CMK (cell line): Measurements from ENCODE around the gene COX18.

Experiments used
- DNase-seq: peaks from one replicate; pipeline ENCODE4 v3.0.0-alpha.2; 2010; ENCODE audit warnings: low read depth

Gene COX18

GRCh38 chr4:73069338-73070073 is at the start of gene COX18:
COX18 (minus strand) TSS chr4:73069716; CDS start chr4:73069649, 67 bp downstream.
- DNase-seq, result peak; percentile 96

GRCh38 chr4:73109493-73109892 is 40.0 kb upstream of the COX18 start:
- no peak for DNase-seq

- DNase-seq, result no peak
Observed at GRCh38 chr4:73104695-73105094, 35.2 kb upstream of the COX18 start.

- no peak for DNase-seq
Observed at GRCh38 chr4:73103799-73104503, 34.4 kb upstream of the COX18 start.

GRCh38 chr4:73099143-73099542 is 29.6 kb upstream of the COX18 start:
- DNase-seq, result no peak

- DNase-seq, result no peak
Observed at GRCh38 chr4:73098713-73099112, 29.2 kb upstream of the COX18 start.

- no peak for DNase-seq
Observed at GRCh38 chr4:73098016-73098415, 28.5 kb upstream of the COX18 start.

GRCh38 chr4:73092868-73093267 is 23.4 kb upstream of the COX18 start:
- DNase-seq, result no peak

- no peak for DNase-seq
Observed at GRCh38 chr4:73090738-73091137, 21.2 kb upstream of the COX18 start.

GRCh38 chr4:73087871-73088270 is 18.4 kb upstream of the COX18 start:
- DNase-seq, result no peak

- no peak for DNase-seq
Observed at GRCh38 chr4:73086095-73086868, 16.8 kb upstream of the COX18 start.

- no peak for DNase-seq
Observed at GRCh38 chr4:73080789-73081188, 11.3 kb upstream of the COX18 start.

- no peak for DNase-seq
Observed at GRCh38 chr4:73075832-73076231, 6.3 kb upstream of the COX18 start.

- DNase-seq, result no peak
Observed at GRCh38 chr4:73070074-73070390, 516 bp upstream of the COX18 start.

GRCh38 chr4:73068491-73069337 is 802 bp downstream of the COX18 start:
- DNase-seq, result peak; percentile 17

GRCh38 chr4:73067971-73068394 is 1.5 kb downstream of the COX18 start:
- no peak for DNase-seq

GRCh38 chr4:73066928-73067327 is 2.6 kb downstream of the COX18 start:
- DNase-seq, result no peak

- no peak for DNase-seq
Observed at GRCh38 chr4:73066445-73066844, 3.1 kb downstream of the COX18 start.

- DNase-seq, result no peak
Observed at GRCh38 chr4:73064536-73064935, 5.0 kb downstream of the COX18 start.

GRCh38 chr4:73055241-73055897 is 14.1 kb downstream of the COX18 start:
- DNase-seq, result no peak

GRCh38 chr4:73053974-73054480 is 15.5 kb downstream of the COX18 start:
- DNase-seq, result no peak
